Suprapubic skin (tissue), 4 donors: ENCODE measurements around the gene KRT34. TPM values are rescaled to one million over a fixed set of nuclear protein-coding genes. Genes with fewer than 3 reads are reported as not detected.

Experiments
- DNase-seq, 2 donors: peaks; one replicate each; pipeline ENCODE4 v3.0.0-alpha.2; 2019; ENCODE audit warnings: low spot score in 2 of 2
- H3K27ac ChIP-seq: fragments of 200-600 bp; sonication (generic); one replicate; pipeline ENCODE4 v1.5.1; 2019
- H3K27me3 ChIP-seq: fragments of 200-600 bp; sonication (generic); one replicate; pipeline ENCODE4 v1.5.1; 2019
- H3K36me3 ChIP-seq: fragments of 200-600 bp; sonication (generic); one replicate; pipeline ENCODE4 v1.5.1; 2019
- H3K4me1 ChIP-seq: fragments of 200-600 bp; sonication (generic); one replicate; pipeline ENCODE4 v1.5.1; 2019
- H3K4me3 ChIP-seq: fragments of 200-600 bp; sonication (generic); one replicate; pipeline ENCODE4 v1.5.1; 2019; ENCODE audit warnings: mild to moderate bottlenecking
- H3K9me3 ChIP-seq: fragments of 200-600 bp; sonication (generic); one replicate; pipeline ENCODE4 v1.5.1; 2019
- EP300 ChIP-seq: sonication (generic); formaldehyde crosslinking; IDR thresholded peaks from one replicate; pipeline ENCODE4 v1.6.1; 2017; ENCODE audit warnings: antibody characterized with exemption
- POLR2A ChIP-seq, 2 donors: fragments of 450-650 bp; IDR thresholded peaks; one replicate each; pipeline ENCODE4 v1.6.1; 2017; ENCODE audit warnings: antibody characterized with exemption in 2 of 2, mild to moderate bottlenecking in 2 of 2, moderate library complexity in 2 of 2
- POLR2AphosphoS5 ChIP-seq, 3 donors: sonication (generic); formaldehyde crosslinking; IDR thresholded peaks; one replicate each; pipeline ENCODE4 v1.6.1; 2017; ENCODE audit warnings: antibody characterized with exemption in 3 of 3
- WGBS: methylation state at CpG from one replicate; pipeline ENCODE4 v1.1.5; 2018; 5-methylcytosine and 5-hydroxymethylcytosine counted together
- total RNA-seq, 4 donors: library from RNA; depleted of rRNA; stranded (reverse); fragments of >200 nt; gene quantifications; one replicate each; pipeline ENCODE4 v1.1.0, GENCODE V29; 2016
- TF ChIP-seq, protein P1 (sequence below), 2 donors: fragments of 200-600 bp in 1 of 2; fragments of 450-650 bp in 1 of 2; sonication (generic) in 1 of 2; IDR thresholded peaks; one replicate each; pipeline ENCODE4 v1.5.1; 2016 to 2019; ENCODE audit warnings: antibody characterized with exemption in 2 of 2, mild to moderate bottlenecking in 1 of 2, moderate library complexity in 1 of 2

The KRT34 gene
- total RNA-seq, 4 donors from 2014 or later = 0.56 to 117 (median 22.2) TPM

DNA sequence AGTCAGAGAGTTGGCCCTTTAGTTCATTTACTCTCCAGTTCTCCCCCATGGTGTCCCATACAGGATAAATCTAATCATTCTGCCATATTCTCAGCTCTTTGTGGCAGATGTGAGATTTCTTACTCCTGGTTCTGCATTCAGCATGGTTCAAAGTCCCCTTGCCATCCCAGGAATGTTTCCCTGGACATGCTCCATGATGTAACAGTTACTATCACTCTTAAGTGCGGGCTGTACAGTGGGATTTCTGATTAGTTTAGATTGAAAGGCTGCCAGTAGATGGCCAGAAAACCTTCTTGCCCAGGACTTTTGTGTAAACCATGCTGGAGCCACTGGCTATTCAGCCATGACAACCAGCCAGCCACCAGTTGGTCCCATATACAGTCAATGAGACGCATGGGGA lies 31.9 kb upstream of the KRT34 start:
- 71% methylated on average over 1 of the region's 2 CpGs for WGBS
- no peak overlapping the region for H3K27ac ChIP-seq

GRCh38 chr17:41413353-41413957 lies 31.3 kb upstream of the KRT34 start:
- Histone ChIP-seq H3K27me3 (no peaks in the 10 kb centered on the region), H3K27ac (no peak overlapping the region), H3K36me3 (no peaks in the 10 kb centered on the region), H3K4me3 (no peak overlapping the region), H3K4me1 (peaks cover 12% of the 10 kb centered on the region), H3K9me3 (no peaks in the 10 kb centered on the region)
- TF ChIP-seq EP300 (no peak), POLR2AphosphoS5 (IDR thresholded peaks at IDR 0.05) (no peak), POLR2A (IDR thresholded peaks at IDR 0.05) (no peak)
- TF ChIP-seq, protein P1, sequence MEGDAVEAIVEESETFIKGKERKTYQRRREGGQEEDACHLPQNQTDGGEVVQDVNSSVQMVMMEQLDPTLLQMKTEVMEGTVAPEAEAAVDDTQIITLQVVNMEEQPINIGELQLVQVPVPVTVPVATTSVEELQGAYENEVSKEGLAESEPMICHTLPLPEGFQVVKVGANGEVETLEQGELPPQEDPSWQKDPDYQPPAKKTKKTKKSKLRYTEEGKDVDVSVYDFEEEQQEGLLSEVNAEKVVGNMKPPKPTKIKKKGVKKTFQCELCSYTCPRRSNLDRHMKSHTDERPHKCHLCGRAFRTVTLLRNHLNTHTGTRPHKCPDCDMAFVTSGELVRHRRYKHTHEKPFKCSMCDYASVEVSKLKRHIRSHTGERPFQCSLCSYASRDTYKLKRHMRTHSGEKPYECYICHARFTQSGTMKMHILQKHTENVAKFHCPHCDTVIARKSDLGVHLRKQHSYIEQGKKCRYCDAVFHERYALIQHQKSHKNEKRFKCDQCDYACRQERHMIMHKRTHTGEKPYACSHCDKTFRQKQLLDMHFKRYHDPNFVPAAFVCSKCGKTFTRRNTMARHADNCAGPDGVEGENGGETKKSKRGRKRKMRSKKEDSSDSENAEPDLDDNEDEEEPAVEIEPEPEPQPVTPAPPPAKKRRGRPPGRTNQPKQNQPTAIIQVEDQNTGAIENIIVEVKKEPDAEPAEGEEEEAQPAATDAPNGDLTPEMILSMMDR (IDR thresholded peaks at IDR 0.05) = no peak
- WGBS = 67% methylated on average over 5 of the region's 5 CpGs
- no peak for DNase-seq

More for the DNA sequence above, 31.9 kb upstream of the KRT34 start:
- Histone ChIP-seq H3K4me3 (no peak overlapping the region), H3K4me1 (peaks cover 12% of the 10 kb centered on the region), H3K36me3 (no peaks in the 10 kb centered on the region), H3K27me3 (no peaks in the 10 kb centered on the region), H3K9me3 (no peaks in the 10 kb centered on the region)
- DNase-seq = no peak
- TF ChIP-seq EP300 = no peak
- TF ChIP-seq, protein P1 (IDR thresholded peaks at IDR 0.05) = no peak
- no peak for TF ChIP-seq POLR2AphosphoS5 (IDR thresholded peaks at IDR 0.05)
- TF ChIP-seq POLR2A (IDR thresholded peaks at IDR 0.05) = no peak

DNA sequence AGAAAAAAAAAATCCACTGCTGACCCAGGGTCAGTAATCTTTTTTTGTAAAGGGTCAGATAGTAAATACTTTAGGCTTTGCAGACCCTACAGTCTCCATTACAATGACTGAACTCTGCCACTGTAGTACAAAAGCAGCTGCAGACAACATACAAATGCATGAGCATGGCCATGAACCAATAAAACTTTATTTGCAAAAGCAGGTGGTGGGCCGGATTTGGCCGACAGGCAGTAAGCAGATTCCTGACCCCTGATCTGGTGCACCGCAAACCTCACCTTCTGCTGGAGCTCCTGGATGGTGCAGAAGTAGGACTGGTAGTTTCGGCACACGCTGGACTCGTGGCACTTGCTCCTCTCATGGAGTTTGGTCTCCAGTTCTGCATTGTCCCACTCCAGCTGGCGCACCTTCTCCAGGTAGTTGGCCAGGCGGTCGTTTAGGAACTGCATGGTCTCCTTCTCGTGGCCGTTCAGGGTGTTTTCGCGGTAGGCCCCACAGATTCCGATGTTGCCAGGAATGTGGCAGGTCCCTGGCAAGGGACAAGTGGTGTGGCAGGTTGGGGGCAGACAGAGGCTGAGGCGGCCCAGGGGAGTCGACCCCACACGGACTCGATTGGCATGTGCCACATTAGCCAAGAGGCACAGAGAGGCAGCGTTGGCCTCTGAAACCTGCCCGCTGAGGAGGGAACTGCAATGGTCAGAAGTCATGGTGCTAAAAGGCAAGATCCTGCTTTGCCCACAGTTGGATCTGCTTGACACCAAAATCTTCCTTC lies 29.1 kb upstream of the KRT34 start:
- no peaks in the 10 kb centered on the region for H3K4me1 ChIP-seq
- no peak overlapping the region for H3K4me3 ChIP-seq
- H3K27me3 ChIP-seq = no peaks in the 10 kb centered on the region
- no peak overlapping the region for H3K27ac ChIP-seq
- TF ChIP-seq POLR2A (IDR thresholded peaks at IDR 0.05) (no peak), EP300 (no peak), POLR2AphosphoS5 (IDR thresholded peaks at IDR 0.05) (no peak)
- TF ChIP-seq, protein P1 (IDR thresholded peaks at IDR 0.05) = no peak
- no peaks in the 10 kb centered on the region for H3K36me3 ChIP-seq
- DNase-seq = no peak
- 96% methylated on average over 17 of the region's 20 CpGs for WGBS
- H3K9me3 ChIP-seq = no peaks in the 10 kb centered on the region

- Histone ChIP-seq H3K36me3 (no peaks in the 10 kb centered on the region), H3K27me3 (no peaks in the 10 kb centered on the region), H3K9me3 (no peaks in the 10 kb centered on the region), H3K4me3 (no peak overlapping the region), H3K4me1 (peaks cover 7% of the 10 kb centered on the region), H3K27ac (no peak overlapping the region)
- no peak for TF ChIP-seq POLR2A (IDR thresholded peaks at IDR 0.05)
- no peak for TF ChIP-seq EP300
- TF ChIP-seq, protein P1 (IDR thresholded peaks at IDR 0.05) = no peak
- TF ChIP-seq POLR2AphosphoS5 (IDR thresholded peaks at IDR 0.05) = no peak
- 96% methylated on average over 10 of the region's 10 CpGs for WGBS
- no peak for DNase-seq
These were observed 25.1 kb upstream of the KRT34 start for GRCh38 chr17:41407226-41407625.

DNA sequence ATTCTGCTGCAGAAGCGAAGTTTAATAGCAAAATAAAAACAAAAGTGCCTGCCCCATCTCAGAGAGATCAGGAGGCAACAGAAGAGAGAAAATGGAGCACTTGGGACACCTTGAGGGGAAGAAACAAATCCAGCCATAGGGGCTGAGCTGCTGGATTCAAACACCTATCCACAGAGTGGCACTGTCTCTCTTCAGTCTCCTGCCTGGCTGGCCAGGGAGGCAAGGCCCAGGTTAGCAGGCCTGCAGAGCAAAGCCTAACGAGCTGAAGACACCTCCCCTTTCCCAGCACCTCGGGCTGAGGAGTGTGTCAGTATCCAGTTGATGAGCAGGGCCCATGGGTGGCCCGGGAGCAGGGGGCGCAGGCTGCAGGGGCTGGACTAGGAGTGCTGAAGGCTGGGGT lies 24.1 kb upstream of the KRT34 start:
- no peaks in the 10 kb centered on the region for H3K27me3 ChIP-seq
- DNase-seq = no peak
- no peaks in the 10 kb centered on the region for H3K36me3 ChIP-seq
- 52% methylated on average over 5 of the region's 5 CpGs for WGBS
- no peak overlapping the region for H3K27ac ChIP-seq
- no peak overlapping the region for H3K4me3 ChIP-seq
- no peaks in the 10 kb centered on the region for H3K9me3 ChIP-seq
- peaks cover 7% of the 10 kb centered on the region for H3K4me1 ChIP-seq
- TF ChIP-seq POLR2A (IDR thresholded peaks at IDR 0.05) (no peak), POLR2AphosphoS5 (IDR thresholded peaks at IDR 0.05) (no peak), EP300 (no peak)
- TF ChIP-seq, protein P1 (IDR thresholded peaks at IDR 0.05) = no peak
